Cerebellar cortex (tissue), 1 donor: ENCODE data around the gene RANBP9.

Experiments
- DNase-seq: peaks from one replicate; pipeline ENCODE4 v3.0.0-alpha.2; 2015; ENCODE audit warnings: low spot score

RANBP9 gene

GRCh38 chr6:13711733-13712598, at the start of gene RANBP9:
TSS of gene RANBP9 (minus strand) at chr6:13711835. CDS start at chr6:13711505, 330 bp downstream.
- DNase-seq: peak; percentile 78

DNA sequence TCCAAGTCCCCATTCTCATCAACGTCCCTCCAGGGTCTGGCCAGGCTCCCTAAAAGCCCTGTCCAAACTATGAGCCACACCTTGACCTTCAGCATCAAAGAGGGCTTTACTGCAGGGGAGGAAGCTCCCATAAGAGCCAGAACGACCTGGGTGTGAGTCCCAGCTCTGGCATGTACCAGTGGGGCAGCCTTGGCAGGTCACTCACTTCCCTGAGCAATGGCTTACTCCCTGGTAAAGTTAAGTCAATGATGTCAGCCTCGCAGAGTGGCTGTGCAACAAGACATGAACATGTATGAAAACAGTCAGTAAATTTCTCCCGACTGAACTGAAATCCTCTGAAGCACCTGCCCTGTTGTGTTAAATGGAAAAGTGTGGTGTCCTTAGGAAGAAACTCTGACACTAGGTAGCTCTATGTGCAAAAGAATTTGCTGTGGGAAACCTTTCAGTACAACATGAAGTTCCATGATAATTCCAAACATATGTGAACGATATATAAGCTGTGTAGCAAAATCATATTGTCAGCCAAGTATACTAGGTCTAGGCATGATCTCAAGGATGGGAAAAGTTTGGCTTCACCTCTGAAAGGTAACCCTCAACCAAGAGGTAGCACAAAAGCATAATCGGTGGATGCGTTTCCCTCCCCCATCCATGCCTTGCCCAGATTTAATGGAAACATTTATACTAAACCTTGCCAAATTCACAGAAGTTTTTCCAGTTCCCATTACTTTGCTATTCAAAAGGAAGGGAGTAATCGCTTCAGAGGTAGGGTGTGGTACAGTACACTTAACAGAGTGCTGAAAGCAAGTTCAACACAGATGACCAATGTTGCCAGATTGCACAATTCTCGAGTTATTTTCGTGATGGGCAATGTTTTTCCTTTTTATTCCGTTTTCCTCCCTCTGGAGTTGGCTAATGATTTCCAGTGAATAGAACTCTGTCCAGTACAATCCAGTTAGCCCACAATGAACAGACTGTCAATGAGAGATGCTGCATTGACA, 49.0 kb upstream of the RANBP9 start:
- no peak for DNase-seq

DNA sequence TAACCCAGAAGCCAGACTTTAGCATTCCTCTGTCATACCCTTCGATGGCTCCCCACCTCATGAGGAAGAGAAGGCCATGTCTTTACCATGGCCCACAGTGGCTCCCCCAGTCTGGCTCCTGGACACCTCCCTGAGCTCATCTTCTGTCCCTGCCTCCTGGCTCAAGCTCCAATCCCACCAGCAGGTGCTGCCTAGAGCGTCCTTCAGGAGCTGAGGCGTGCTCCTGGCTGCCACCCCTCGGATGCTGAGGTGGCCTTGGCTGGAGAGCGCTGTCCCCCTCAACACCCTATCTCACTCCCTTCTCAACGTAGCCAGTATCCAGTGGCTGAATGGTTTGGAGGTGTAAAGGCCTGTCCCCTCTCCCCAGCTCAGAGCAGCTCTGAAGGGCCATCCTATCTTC, 47.4 kb upstream of the RANBP9 start:
- DNase-seq: no peak

- DNase-seq: no peak
These were observed 43.0 kb upstream of the RANBP9 start for GRCh38 chr6:13754644-13755043.

GRCh38 chr6:13743736-13744127, 32.1 kb upstream of the RANBP9 start:
- no peak for DNase-seq

DNA sequence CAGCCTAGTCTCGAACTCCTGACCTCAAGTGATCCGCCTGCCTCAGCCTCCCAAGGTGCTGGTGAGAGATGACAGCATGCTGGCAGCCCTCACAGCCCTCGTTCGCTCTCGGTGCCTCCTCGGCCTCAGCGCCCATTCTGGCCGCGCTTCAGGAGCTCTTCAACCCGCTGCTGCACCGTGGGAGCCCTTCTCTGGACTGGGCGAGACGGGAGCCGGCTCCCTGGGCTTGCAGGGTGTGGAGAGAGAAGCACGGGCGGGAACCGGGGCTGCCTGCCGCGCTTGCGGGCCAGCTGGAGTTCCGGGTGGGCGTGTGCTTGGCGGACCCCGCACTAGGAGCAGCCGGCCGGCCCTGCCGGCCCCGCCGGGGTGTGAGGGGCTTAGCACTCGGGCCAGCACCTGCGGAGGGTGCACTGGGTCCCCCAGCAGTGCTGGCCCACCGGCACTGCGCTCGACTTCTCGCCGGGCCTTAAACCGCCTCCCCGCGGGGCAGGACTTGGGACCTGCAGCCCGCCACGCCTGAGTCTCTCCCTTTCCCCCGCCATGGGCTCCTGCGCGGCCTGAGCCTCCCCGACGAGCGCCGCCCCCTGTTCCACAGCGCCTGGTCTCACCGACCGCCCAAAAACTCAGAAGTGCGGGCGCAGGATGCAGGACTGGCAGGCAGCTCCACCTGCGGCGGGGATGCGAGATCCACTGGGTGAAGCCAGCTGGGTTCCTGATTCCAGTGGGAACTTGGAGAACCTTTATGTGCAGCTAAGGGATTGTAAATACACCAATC, 31.5 kb upstream of the RANBP9 start:
- DNase-seq: no peak

GRCh38 chr6:13741365-13741764, 29.7 kb upstream of the RANBP9 start:
- DNase-seq: no peak

DNA sequence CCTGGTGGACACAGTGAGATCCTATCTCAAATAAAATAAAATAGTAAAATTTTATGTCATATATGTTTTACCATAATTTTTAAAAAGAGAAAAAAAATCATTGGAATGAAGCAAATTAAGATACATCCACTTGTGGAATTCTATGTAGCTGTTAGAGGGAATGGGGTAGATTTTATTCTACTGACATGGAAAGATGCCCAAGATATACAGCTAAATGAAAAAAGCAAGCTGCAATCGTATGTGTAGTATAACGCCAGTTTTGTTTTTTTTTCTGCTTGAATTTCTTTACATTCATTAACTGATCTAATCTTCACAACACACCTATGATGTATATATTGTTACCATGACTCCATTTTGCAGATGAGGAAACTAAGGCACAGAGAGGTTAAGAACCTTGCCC, 23.4 kb upstream of the RANBP9 start:
- DNase-seq: no peak

DNA sequence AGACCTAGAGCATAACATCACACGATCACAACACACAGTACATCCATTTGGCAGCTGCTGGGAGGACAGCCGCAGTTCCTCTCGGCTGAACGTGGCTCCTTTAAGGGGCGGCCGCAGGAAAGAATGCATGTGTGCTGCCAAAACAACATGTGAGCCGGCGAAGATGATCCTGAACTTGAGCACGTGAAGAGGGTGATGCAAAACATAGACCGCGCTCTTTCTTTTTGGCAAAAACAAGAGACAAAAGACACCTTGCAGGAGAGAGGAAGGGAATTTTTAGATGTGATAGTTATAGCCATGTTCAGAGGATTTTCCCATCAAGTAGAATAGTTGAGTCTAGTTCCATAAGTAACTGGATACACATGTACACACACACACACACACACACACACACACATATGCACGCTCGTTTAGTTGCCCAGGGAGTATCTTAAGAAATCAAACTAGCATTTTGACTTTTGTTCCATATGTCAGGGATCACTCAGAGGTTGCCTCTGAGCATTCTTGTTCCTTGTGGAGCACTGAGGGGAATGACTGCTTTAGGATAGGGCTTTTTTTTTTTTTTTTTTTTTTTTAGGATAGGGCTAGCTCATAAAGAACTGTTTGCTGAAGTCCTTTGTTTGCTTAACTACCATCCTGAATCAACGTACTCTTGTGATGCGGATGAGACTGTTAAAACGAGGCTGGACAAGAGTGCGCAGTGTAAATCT, 21.7 kb upstream of the RANBP9 start:
- DNase-seq: peak; percentile 8

DNA sequence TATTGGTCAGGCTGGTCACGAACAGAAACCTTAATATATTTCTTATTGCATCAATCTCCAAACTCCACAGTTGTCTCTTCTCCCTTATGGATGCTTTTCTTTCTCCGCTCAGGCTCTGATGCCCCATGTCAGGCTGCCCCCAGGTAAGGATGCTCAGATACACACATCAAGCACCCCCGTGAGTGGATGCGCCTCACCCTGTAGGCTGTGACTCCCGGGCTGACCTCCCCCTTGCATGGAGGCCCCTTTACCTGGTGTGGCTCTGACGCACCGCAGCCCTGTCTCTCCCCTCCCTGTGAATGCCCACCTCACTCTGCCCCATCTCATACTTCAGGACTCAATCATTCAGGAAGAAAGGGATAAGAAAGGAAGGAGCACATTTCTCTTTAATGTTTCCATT, 19.1 kb upstream of the RANBP9 start:
- DNase-seq: no peak

- no peak for DNase-seq
These were observed 18.3 kb upstream of the RANBP9 start for GRCh38 chr6:13729891-13730290.

- no peak for DNase-seq
These were observed 13.9 kb upstream of the RANBP9 start for GRCh38 chr6:13725570-13725969.

- no peak for DNase-seq
These were observed 13.4 kb upstream of the RANBP9 start for GRCh38 chr6:13725052-13725451.

GRCh38 chr6:13724182-13724581, 12.5 kb upstream of the RANBP9 start:
- no peak for DNase-seq

DNA sequence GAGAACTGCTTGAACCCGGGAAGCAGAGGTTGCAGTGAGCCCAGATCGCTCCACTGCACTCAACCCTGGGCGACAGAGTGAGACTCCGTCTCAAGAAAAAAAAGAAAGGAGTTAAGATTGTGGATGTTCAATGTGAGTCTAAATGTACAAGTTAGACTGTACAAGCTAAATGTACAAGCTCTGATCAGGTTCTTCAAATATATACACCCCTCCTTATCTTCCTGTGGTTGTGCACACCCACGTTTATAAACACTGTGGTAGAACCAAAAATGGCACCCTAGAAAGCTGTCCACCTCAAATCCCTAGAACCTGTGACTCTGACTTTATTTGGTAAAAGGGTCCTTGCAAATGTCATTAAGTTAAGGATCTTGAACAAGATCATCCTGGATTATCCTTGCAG, 11.2 kb upstream of the RANBP9 start:
- DNase-seq: no peak

DNA sequence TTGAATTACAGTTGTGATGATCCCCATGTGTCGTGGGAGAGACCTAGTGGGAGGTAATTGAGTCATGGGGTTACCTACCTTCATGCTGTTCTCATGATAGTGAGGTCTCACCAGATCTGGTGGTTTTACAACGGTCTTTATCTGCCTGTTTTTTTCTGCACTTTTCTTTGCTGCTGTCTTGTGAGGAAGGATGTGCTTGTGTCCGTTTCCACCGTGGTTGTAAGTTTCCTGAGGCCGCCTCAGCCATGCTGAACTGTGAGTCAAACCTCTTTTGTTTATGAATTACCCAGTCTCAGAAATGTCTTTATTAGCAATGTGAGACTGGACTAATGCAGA, 6.5 kb upstream of the RANBP9 start:
- DNase-seq: no peak

GRCh38 chr6:13716955-13717295, 5.3 kb upstream of the RANBP9 start:
- no peak for DNase-seq

- DNase-seq: no peak
These were observed 4.8 kb upstream of the RANBP9 start for GRCh38 chr6:13716225-13716954.

DNA sequence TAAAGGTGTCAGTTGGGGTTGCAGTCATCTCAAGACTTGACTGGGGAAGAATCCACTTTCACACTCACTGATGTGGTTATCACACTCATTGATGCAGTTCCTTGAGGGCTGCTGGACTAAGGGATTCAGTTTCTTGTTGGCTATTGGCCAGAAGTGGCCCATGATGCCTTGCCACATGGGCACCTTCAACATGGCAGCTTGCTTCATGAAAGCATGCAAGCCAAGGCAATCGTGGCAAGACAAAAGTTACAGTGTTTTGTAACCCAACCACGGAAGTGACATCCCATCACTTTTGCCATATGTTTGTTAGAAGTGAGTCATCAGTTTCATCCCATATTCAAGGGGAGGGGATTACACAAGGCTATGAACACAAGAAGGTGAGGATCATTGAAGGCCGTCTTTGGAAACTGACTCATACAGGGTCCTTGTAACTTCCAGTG, 3.8 kb upstream of the RANBP9 start:
- no peak for DNase-seq

DNA sequence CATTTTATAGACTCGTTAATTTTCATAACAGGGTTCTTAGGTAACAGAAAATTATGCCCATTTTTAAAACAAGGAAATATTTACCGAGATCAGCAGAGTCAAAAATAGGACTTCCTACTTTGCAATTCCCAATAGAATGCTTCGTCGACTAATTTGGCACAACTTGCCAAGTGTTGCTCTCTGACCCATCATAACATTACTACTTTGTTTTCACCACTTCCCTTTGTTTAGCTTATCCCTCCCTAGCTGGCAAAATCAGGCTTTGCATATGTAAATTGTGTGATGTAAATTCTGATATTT, 914 bp upstream of the RANBP9 start:
- DNase-seq: no peak

DNA sequence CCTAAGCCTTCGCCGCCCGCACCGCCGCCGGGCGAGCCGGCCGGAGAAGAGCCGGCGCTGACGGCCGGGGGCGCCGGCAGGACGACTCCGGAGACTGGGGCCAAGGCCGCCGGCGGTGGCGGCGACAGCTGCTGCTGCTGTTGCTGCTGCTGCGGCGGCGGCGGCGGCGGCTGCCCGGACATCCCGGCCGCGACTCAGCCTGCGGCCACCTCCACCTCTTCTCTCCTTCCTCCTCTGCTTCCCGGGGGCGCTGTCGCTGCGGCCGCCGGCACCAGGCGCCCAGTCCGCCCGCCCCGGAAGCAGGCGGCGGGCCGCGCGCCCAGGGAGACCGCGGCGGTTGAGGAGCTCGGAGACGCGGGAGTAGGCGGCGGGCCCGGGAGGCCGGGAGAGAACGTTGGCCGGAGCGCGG, 307 bp downstream of the RANBP9 start:
- DNase-seq: no peak
